HEK293 (cell line): ENCODE measurements around the gene SART3.
"Not testable (repeated sequence)": the region's sequence is repeated elsewhere in the genome, so short reads cannot be mapped to it uniquely, and the experiment has no call there.

ENCODE experiments used
- CTCF ChIP-seq: fragments of 450-650 bp; formaldehyde crosslinking; IDR thresholded peaks from 2 replicates; pipeline ENCODE4 v1.5.1; 2016; ENCODE audit warnings: missing biosample characterization, missing genetic modification characterization
- KLF10 ChIP-seq: fragments of 450-650 bp; IDR thresholded peaks from 2 replicates; pipeline ENCODE4 v1.5.1; 2018; ENCODE audit warnings: missing biosample characterization, mild to moderate bottlenecking, missing genetic modification characterization
- PBX3 ChIP-seq: sonication (generic); formaldehyde crosslinking; IDR thresholded peaks from 2 replicates; pipeline ENCODE4 v1.8.1; 2022; ENCODE audit warnings: mild to moderate bottlenecking, moderate library complexity, missing genetic modification reagents
- PRDM4 ChIP-seq: fragments of 450-650 bp; formaldehyde crosslinking; IDR thresholded peaks from 2 replicates; pipeline ENCODE4 v1.5.1; 2017; ENCODE audit warnings: missing biosample characterization, missing genetic modification characterization
- ZBTB10 ChIP-seq: fragments of 450-650 bp; formaldehyde crosslinking; IDR thresholded peaks from 2 replicates; pipeline ENCODE4 v1.5.1; 2016; ENCODE audit warnings: missing biosample characterization, missing genetic modification characterization
- ZNF473 ChIP-seq: fragments of 450-650 bp; formaldehyde crosslinking; IDR thresholded peaks from 2 replicates; pipeline ENCODE4 v1.5.1; 2017; ENCODE audit warnings: missing biosample characterization, missing genetic modification characterization

GRCh38 chr12:108574276-108574675 lies 13.3 kb upstream of the SART3 start:
- not testable (repeated sequence) for TF ChIP-seq CTCF (tag by site-specific recombination); ZNF473 (tag by site-specific recombination); KLF10 (tag by site-specific recombination); ZBTB10; PRDM4 (tag by site-specific recombination); PBX3 (CRISPR knock-in tag)
